NT2/D1 (cell line): Measurements from ENCODE around the gene ACBD7.

Source experiments
- YY1 ChIP-seq: IDR thresholded peaks from 2 replicates; pipeline ENCODE4 v1.6.1; 2011; ENCODE audit not compliant: insufficient read length, insufficient read depth
- ZNF274 ChIP-seq: IDR thresholded peaks from 2 replicates; pipeline ENCODE4 v1.6.1; 2011; ENCODE audit warnings: mild to moderate bottlenecking, low read depth, low read length

- no peak for TF ChIP-seq YY1
- no peak for TF ChIP-seq ZNF274
Observed at GRCh38 chr10:15118615-15119014, 30.0 kb upstream of the ACBD7 start.
